Measurements from ENCODE around the gene VGLL3. TPM values are rescaled to one million over a fixed set of nuclear protein-coding genes. Genes with fewer than 3 reads are reported as not detected.

Gene VGLL3
- total and polyA plus RNA-seq, 8 donors: 2.2 to 11.9 (median 4.0) TPM

GRCh38 chr3:86973440-86973839, 17.5 kb downstream of the VGLL3 start:
- H3K36me3 ChIP-seq: no peaks in the 10 kb centered on the region
- no peak for DNase-seq
- no peaks in the 10 kb centered on the region for H3K9me3 ChIP-seq
- no peak for FAIRE-seq
- H3K4me1 ChIP-seq: peaks cover 0 to 2% (median 0%) of the 10 kb centered on the region in 3 donors
- peak in 1 of 4 donors; percentile 42 for ATAC-seq
- no peak overlapping the region for H3K27ac ChIP-seq
- H3K27me3 ChIP-seq: no peaks in the 10 kb centered on the region
- intact Hi-C loops (cut with DNase I): no loop called here
- H3K4me3 ChIP-seq: no peak overlapping the region
- TF ChIP-seq CTCF (IDR thresholded peaks at IDR 0.05): no peak
- 93 to 94% methylated on average over 3 of the region's 3 CpGs for WGBS, 2 donors

GRCh38 chr3:86969500-86970189, 21.3 kb downstream of the VGLL3 start:
- H3K27ac ChIP-seq: no peak overlapping the region
- peaks cover 0 to 14% (median 0%) of the 10 kb centered on the region in 3 donors for H3K4me1 ChIP-seq
- WGBS, 2 donors: 61 to 66% methylated on average over 6 of the region's 6 CpGs
- DNase-seq: peak in 1 of 6 donors; percentile 31
- TF ChIP-seq CTCF (IDR thresholded peaks at IDR 0.05): peak in 3 of 4 donors; percentile 36 to 53 (median 48)
- intact Hi-C loops (cut with DNase I): loop anchor here in 1 of 3 donors (10.0 kb wide), 1 partner anchor 115 kb away; no protein-coding TSS in a partner anchor
- ATAC-seq: peak in 3 of 4 donors; percentile 24 to 61 (median 25)
- H3K36me3 ChIP-seq: no peaks in the 10 kb centered on the region
- H3K4me3 ChIP-seq: no peak overlapping the region
- H3K9me3 ChIP-seq: no peaks in the 10 kb centered on the region
- no peaks in the 10 kb centered on the region for H3K27me3 ChIP-seq
- no peak for FAIRE-seq

- Histone ChIP-seq H3K4me1 (peaks cover 0 to 14% (median 0%) of the 10 kb centered on the region in 3 donors), H3K9me3 (no peaks in the 10 kb centered on the region), H3K36me3 (no peaks in the 10 kb centered on the region), H3K4me3 (no peak overlapping the region), H3K27ac (peak overlapping the region in 3 of 4 donors; percentile 31 to 54 (median 53)), H3K27me3 (no peaks in the 10 kb centered on the region)
- ATAC-seq (peak in 3 of 4 donors; percentile 35 to 62 (median 60)), FAIRE-seq (no peak), DNase-seq (no peak)
- no peak for TF ChIP-seq CTCF (IDR thresholded peaks at IDR 0.05)
- WGBS, 2 donors: 74 to 81% methylated on average over 7 of the region's 7 CpGs
- intact Hi-C loops (cut with DNase I): loop anchor here in 1 of 3 donors (10.0 kb wide), 1 partner anchor 116 kb away; no protein-coding TSS in a partner anchor
Observed at GRCh38 chr3:86968244-86968932, 22.6 kb downstream of the VGLL3 start.

GRCh38 chr3:86967062-86967461, 23.9 kb downstream of the VGLL3 start:
- FAIRE-seq (no peak), DNase-seq (no peak), ATAC-seq (no peak)
- Histone ChIP-seq H3K9me3 (no peaks in the 10 kb centered on the region), H3K27ac (no peak overlapping the region), H3K36me3 (no peaks in the 10 kb centered on the region), H3K4me3 (no peak overlapping the region), H3K4me1 (peaks cover 0 to 14% (median 0%) of the 10 kb centered on the region in 3 donors), H3K27me3 (no peaks in the 10 kb centered on the region)
- intact Hi-C loops (cut with DNase I): loop anchor here in 1 of 3 donors (10.0 kb wide), 1 partner anchor 118 kb away; no protein-coding TSS in a partner anchor
- WGBS, 2 donors: 83 to 85% methylated on average over 2 of the region's 2 CpGs
- TF ChIP-seq CTCF (IDR thresholded peaks at IDR 0.05): no peak
